HEK293 (cell line): ENCODE data around the gene FCHSD1.

Experiments
- CTCF ChIA-PET: fragments of 350-600 bp; formaldehyde crosslinking; extraction: SDS; loops from one replicate; lab custom pipeline; 2021; ENCODE audit warnings: antibody characterized with exemption; lab: Yijun Ruan, JAX
- POLR2A ChIA-PET: fragments of 300-600 bp; formaldehyde crosslinking; extraction: SDS; loops from one replicate; lab custom pipeline; 2020; ENCODE audit warnings: antibody characterized with exemption, inconsistent platforms; lab: Yijun Ruan, JAX
- H3K27ac ChIP-seq: fragments of 200-500 bp; sonication (Bioruptor generic); 2 replicates; pipeline ENCODE4 v1.5.1; 2014; ENCODE audit warnings: low read depth, low read length, control low read depth, inconsistent platforms; ENCODE audit errors: extremely low read depth
- H3K36me3 ChIP-seq, 2 experiments: fragments of 200-500 bp in 1 of 2; sonication (Bioruptor generic) in 1 of 2; 1 replicate in 1 of 2; 2 replicates in 1 of 2; pipeline ENCODE4 v1.5.1; 2014 to 2017; ENCODE audit warnings: inconsistent platforms in 2 of 2, low read length in 2 of 2; ENCODE audit not compliant: control insufficient read depth in 2 of 2, insufficient read depth in 1 of 2
- H3K4me1 ChIP-seq: fragments of 200-500 bp; sonication (Bioruptor generic); 2 replicates; pipeline ENCODE4 v1.5.1; 2014; ENCODE audit warnings: mild to moderate bottlenecking, low read length, inconsistent platforms; ENCODE audit not compliant: control insufficient read depth, insufficient read depth
- H3K4me3 ChIP-seq: 2 replicates; pipeline ENCODE4 v1.5.1; 2011; ENCODE audit warnings: low read depth, mild to moderate bottlenecking, control low read depth, low read length, moderate library complexity
- H3K9me3 ChIP-seq: fragments of 200-500 bp; sonication (Bioruptor generic); 2 replicates; pipeline ENCODE4 v1.5.1; 2014; ENCODE audit warnings: low read depth, low read length, inconsistent platforms; ENCODE audit not compliant: control insufficient read depth, insufficient read depth
- GLIS2 ChIP-seq: fragments of 450-650 bp; formaldehyde crosslinking; IDR thresholded peaks from 2 replicates; pipeline ENCODE4 v1.5.1; 2016; ENCODE audit warnings: missing biosample characterization, missing genetic modification characterization
- KLF1 ChIP-seq: fragments of 450-650 bp; formaldehyde crosslinking; IDR thresholded peaks from 2 replicates; pipeline ENCODE4 v1.5.1; 2016; ENCODE audit warnings: missing biosample characterization, missing genetic modification characterization
- KLF8 ChIP-seq: fragments of 450-650 bp; formaldehyde crosslinking; IDR thresholded peaks from 2 replicates; pipeline ENCODE4 v1.5.1; 2016; ENCODE audit warnings: missing biosample characterization, missing genetic modification characterization
- KLF9 ChIP-seq: fragments of 450-650 bp; formaldehyde crosslinking; IDR thresholded peaks from 2 replicates; pipeline ENCODE4 v1.5.1; 2016; ENCODE audit warnings: missing biosample characterization, missing genetic modification characterization, low read depth
- MYNN ChIP-seq: fragments of 450-650 bp; formaldehyde crosslinking; IDR thresholded peaks from 2 replicates; pipeline ENCODE4 v1.5.1; 2016; ENCODE audit warnings: missing biosample characterization, missing genetic modification characterization, borderline replicate concordance
- SCRT2 ChIP-seq: fragments of 450-650 bp; formaldehyde crosslinking; IDR thresholded peaks from 2 replicates; pipeline ENCODE4 v1.5.1; 2016; ENCODE audit warnings: missing biosample characterization, missing genetic modification characterization
- SP2 ChIP-seq: fragments of 450-650 bp; formaldehyde crosslinking; IDR thresholded peaks from 2 replicates; pipeline ENCODE4 v1.5.1; 2016; ENCODE audit warnings: missing biosample characterization, missing genetic modification characterization
- SP3 ChIP-seq: fragments of 450-650 bp; formaldehyde crosslinking; IDR thresholded peaks from 2 replicates; pipeline ENCODE4 v1.5.1; 2016; ENCODE audit warnings: missing biosample characterization, missing genetic modification characterization
- SP7 ChIP-seq: fragments of 450-650 bp; formaldehyde crosslinking; IDR thresholded peaks from 2 replicates; pipeline ENCODE4 v1.5.1; 2016; ENCODE audit warnings: missing biosample characterization, missing genetic modification characterization
- TCF7L2 ChIP-seq: IDR thresholded peaks from 2 replicates; pipeline ENCODE4 v1.6.1; 2011; ENCODE audit warnings: low read depth, mild to moderate bottlenecking, inconsistent platforms, low read length, moderate library complexity, borderline replicate concordance
- ZBTB20 ChIP-seq: fragments of 450-650 bp; formaldehyde crosslinking; IDR thresholded peaks from 2 replicates; pipeline ENCODE4 v1.5.1; 2016; ENCODE audit warnings: missing biosample characterization, missing genetic modification characterization
- ZBTB26 ChIP-seq: fragments of 450-650 bp; formaldehyde crosslinking; optimal IDR thresholded peaks from 2 replicates; pipeline ENCODE3; 2016; ENCODE audit warnings: missing biosample characterization, mild to moderate bottlenecking, missing genetic modification characterization
- ZBTB44 ChIP-seq: fragments of 450-650 bp; IDR thresholded peaks from 2 replicates; pipeline ENCODE4 v1.5.1; 2018; ENCODE audit warnings: missing biosample characterization, mild to moderate bottlenecking, missing genetic modification characterization
- ZFHX2 ChIP-seq: fragments of 450-650 bp; formaldehyde crosslinking; conservative IDR thresholded peaks from 2 replicates; pipeline ENCODE4 v1.5.1; 2016; ENCODE audit warnings: missing biosample characterization, missing genetic modification characterization
- ZNF112 ChIP-seq: fragments of 450-650 bp; formaldehyde crosslinking; IDR thresholded peaks from 2 replicates; pipeline ENCODE4 v1.5.0; 2017; ENCODE audit warnings: missing biosample characterization, missing genetic modification characterization
- ZNF155 ChIP-seq: fragments of 450-650 bp; formaldehyde crosslinking; IDR thresholded peaks from 2 replicates; pipeline ENCODE4 v1.5.1; 2016; ENCODE audit warnings: missing biosample characterization, missing genetic modification characterization
- ZNF335 ChIP-seq: fragments of 450-650 bp; formaldehyde crosslinking; conservative IDR thresholded peaks from 2 replicates; pipeline ENCODE4 v1.5.1; 2016; ENCODE audit warnings: missing biosample characterization, missing genetic modification characterization
- ZNF341 ChIP-seq: fragments of 450-650 bp; formaldehyde crosslinking; IDR thresholded peaks from 2 replicates; pipeline ENCODE4; 2016; ENCODE audit warnings: low read depth, missing biosample characterization, missing genetic modification characterization
- ZNF600 ChIP-seq: fragments of 450-650 bp; formaldehyde crosslinking; IDR thresholded peaks from 2 replicates; pipeline ENCODE4 v1.5.1; 2016; ENCODE audit warnings: missing biosample characterization, missing genetic modification characterization
- ZNF843 ChIP-seq: fragments of 450-650 bp; formaldehyde crosslinking; IDR thresholded peaks from 2 replicates; pipeline ENCODE4 v1.5.1; 2016; ENCODE audit warnings: missing biosample characterization, missing genetic modification characterization
- TF ChIP-seq, protein P1 (sequence below): fragments of 450-650 bp; formaldehyde crosslinking; IDR thresholded peaks from 2 replicates; pipeline ENCODE4 v1.5.1; 2016; ENCODE audit warnings: missing biosample characterization, missing genetic modification characterization
- TF ChIP-seq, protein P2 (sequence below): fragments of 450-650 bp; formaldehyde crosslinking; IDR thresholded peaks from 2 replicates; pipeline ENCODE4 v1.5.1; 2017; ENCODE audit warnings: missing biosample characterization, missing genetic modification characterization
- TF ChIP-seq, protein P3 (sequence below): fragments of 450-650 bp; formaldehyde crosslinking; IDR thresholded peaks from 2 replicates; pipeline ENCODE4 v1.5.1; 2016; ENCODE audit warnings: missing biosample characterization, missing genetic modification characterization
- TF ChIP-seq, protein P4 (sequence below): fragments of 450-650 bp; formaldehyde crosslinking; IDR thresholded peaks from 2 replicates; pipeline ENCODE4 v1.5.1; 2016; ENCODE audit warnings: missing biosample characterization, missing genetic modification characterization

FCHSD1 gene

GRCh38 chr5:141650851-141651727 is at the start of gene FCHSD1:
Gene FCHSD1 (minus strand): TSS chr5:141651418. CDS start chr5:141651368, 50 bp downstream.
- Histone ChIP-seq H3K4me1 (no peaks in the 10 kb centered on the region), H3K4me3 (peak within 1 kb of the TSS; percentile 52), H3K9me3 (no peaks in the 10 kb centered on the region), H3K27ac (no peak within 1 kb of the TSS), H3K36me3 (peaks cover 0 to 8% of the 10 kb centered on the region in 2 experiments; a peak in 1 of 3 replicates)
- ChIA-PET CTCF (interaction anchor here (0.6 to 2.9 kb wide), 6 partner anchors 15 to 256 kb away, joined by 3 to 17 read pairs (median 4); no protein-coding TSS in a partner anchor), POLR2A (interaction anchor here (1.4 to 2.1 kb wide), 2 partner anchors 15 to 59 kb away, joined by 3 to 23 read pairs; partner anchors contain the start of genes HDAC3 and RELL2)
- TF ChIP-seq GLIS2 (tag by site-specific recombination), result peak; percentile 14; the same call in 1 of the 2 replicates
- TF ChIP-seq ZFHX2 (tag by site-specific recombination), result peak; percentile 57
- TF ChIP-seq ZNF843 (tag by site-specific recombination), result no peak
- TF ChIP-seq, protein P1, sequence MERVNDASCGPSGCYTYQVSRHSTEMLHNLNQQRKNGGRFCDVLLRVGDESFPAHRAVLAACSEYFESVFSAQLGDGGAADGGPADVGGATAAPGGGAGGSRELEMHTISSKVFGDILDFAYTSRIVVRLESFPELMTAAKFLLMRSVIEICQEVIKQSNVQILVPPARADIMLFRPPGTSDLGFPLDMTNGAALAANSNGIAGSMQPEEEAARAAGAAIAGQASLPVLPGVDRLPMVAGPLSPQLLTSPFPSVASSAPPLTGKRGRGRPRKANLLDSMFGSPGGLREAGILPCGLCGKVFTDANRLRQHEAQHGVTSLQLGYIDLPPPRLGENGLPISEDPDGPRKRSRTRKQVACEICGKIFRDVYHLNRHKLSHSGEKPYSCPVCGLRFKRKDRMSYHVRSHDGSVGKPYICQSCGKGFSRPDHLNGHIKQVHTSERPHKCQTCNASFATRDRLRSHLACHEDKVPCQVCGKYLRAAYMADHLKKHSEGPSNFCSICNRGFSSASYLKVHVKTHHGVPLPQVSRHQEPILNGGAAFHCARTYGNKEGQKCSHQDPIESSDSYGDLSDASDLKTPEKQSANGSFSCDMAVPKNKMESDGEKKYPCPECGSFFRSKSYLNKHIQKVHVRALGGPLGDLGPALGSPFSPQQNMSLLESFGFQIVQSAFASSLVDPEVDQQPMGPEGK (tag by site-specific recombination), result 0 out of 2 replicates have a peak, but pooled peaks have one; percentile 55
- no peak for TF ChIP-seq ZNF112 (tag by site-specific recombination)
- peak; percentile 92 for TF ChIP-seq SCRT2 (tag by site-specific recombination)
- 0 out of 2 replicates have a peak, but pooled peaks have one; percentile 44 for TF ChIP-seq ZNF600 (tag by site-specific recombination)
- TF ChIP-seq ZNF155, result no peak
- peak; percentile 85 for TF ChIP-seq KLF9
- TF ChIP-seq, protein P2, sequence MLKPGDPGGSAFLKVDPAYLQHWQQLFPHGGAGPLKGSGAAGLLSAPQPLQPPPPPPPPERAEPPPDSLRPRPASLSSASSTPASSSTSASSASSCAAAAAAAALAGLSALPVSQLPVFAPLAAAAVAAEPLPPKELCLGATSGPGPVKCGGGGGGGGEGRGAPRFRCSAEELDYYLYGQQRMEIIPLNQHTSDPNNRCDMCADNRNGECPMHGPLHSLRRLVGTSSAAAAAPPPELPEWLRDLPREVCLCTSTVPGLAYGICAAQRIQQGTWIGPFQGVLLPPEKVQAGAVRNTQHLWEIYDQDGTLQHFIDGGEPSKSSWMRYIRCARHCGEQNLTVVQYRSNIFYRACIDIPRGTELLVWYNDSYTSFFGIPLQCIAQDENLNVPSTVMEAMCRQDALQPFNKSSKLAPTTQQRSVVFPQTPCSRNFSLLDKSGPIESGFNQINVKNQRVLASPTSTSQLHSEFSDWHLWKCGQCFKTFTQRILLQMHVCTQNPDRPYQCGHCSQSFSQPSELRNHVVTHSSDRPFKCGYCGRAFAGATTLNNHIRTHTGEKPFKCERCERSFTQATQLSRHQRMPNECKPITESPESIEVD (tag by site-specific recombination), result no peak
- TF ChIP-seq ZNF341 (tag by site-specific recombination), result peak; percentile 80
- 0 out of 2 replicates have a peak, but pooled peaks have one; percentile 11 for TF ChIP-seq SP7 (tag by site-specific recombination)
- TF ChIP-seq, protein P3, sequence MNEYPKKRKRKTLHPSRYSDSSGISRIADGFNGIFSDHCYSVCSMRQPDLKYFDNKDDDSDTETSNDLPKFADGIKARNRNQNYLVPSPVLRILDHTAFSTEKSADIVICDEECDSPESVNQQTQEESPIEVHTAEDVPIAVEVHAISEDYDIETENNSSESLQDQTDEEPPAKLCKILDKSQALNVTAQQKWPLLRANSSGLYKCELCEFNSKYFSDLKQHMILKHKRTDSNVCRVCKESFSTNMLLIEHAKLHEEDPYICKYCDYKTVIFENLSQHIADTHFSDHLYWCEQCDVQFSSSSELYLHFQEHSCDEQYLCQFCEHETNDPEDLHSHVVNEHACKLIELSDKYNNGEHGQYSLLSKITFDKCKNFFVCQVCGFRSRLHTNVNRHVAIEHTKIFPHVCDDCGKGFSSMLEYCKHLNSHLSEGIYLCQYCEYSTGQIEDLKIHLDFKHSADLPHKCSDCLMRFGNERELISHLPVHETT (tag by site-specific recombination), result no peak
- TF ChIP-seq MYNN (tag by site-specific recombination), result no peak
- TF ChIP-seq ZBTB20 (tag by site-specific recombination), result peak; percentile 96
- 0 out of 2 replicates have a peak, but pooled peaks have one; percentile 32 for TF ChIP-seq KLF8
- no peak for TF ChIP-seq ZBTB44 (tag by site-specific recombination)
- TF ChIP-seq, protein P4, sequence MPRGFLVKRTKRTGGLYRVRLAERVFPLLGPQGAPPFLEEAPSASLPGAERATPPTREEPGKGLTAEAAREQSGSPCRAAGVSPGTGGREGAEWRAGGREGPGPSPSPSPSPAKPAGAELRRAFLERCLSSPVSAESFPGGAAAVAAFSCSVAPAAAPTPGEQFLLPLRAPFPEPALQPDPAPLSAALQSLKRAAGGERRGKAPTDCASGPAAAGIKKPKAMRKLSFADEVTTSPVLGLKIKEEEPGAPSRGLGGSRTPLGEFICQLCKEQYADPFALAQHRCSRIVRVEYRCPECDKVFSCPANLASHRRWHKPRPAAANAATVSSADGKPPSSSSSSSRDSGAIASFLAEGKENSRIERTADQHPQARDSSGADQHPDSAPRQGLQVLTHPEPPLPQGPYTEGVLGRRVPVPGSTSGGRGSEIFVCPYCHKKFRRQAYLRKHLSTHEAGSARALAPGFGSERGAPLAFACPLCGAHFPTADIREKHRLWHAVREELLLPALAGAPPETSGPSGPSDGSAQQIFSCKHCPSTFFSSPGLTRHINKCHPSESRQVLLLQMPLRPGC (tag by site-specific recombination), result no peak
- no peak for TF ChIP-seq TCF7L2
- TF ChIP-seq SP2 (tag by site-specific recombination), result peak; percentile 88
- TF ChIP-seq ZNF335, result peak; percentile 46; the same call in 1 of the 2 replicates
- TF ChIP-seq KLF1 (tag by site-specific recombination), result 0 out of 2 replicates have a peak, but pooled peaks have one; percentile 19
- peak; percentile 43 for TF ChIP-seq ZBTB26 (tag by site-specific recombination)
- peak; percentile 90 for TF ChIP-seq SP3 (tag by site-specific recombination)
